WTC11 (cell line): ENCODE results near the gene LCLAT1. TPM values are rescaled to one million over a fixed set of nuclear protein-coding genes. Genes with fewer than 3 reads are reported as not detected.

ENCODE experiments used
- ATAC-seq: fragments of 200-7000 bp; cut with Tn5 transposase; 2 replicates; pipeline ENCODE4 v1.10.0; 2021; ENCODE audit warnings: mild to moderate bottlenecking, moderate library complexity
- CTCF ChIA-PET: fragments of 300-600 bp; sonication (Branson Sonifier 250); formaldehyde crosslinking; loops from one replicate; lab custom pipeline; 2021; ENCODE audit warnings: antibody characterized with exemption; lab: Charles Lee
- POLR2A ChIA-PET: fragments of 350-600 bp; sonication (Branson Sonifier 250); formaldehyde crosslinking; loops from one replicate; lab custom pipeline; 2021; ENCODE audit warnings: antibody characterized with exemption; lab: Charles Lee
- DNase-seq: peaks from one replicate; pipeline ENCODE4 v3.0.0; 2021; ENCODE audit warnings: low spot score
- H3K27ac Mint-ChIP-seq: 2 replicates; pipeline ENCODE4 v1.8.0; 2021; ENCODE audit warnings: mixed read lengths
- H3K27me3 Mint-ChIP-seq: 2 replicates; pipeline ENCODE4 v1.8.0; 2021; ENCODE audit warnings: low read depth, mild to moderate bottlenecking, moderate library complexity, mixed read lengths
- H3K36me3 Mint-ChIP-seq: 2 replicates; pipeline ENCODE4 v1.8.0; 2021; ENCODE audit warnings: mixed read lengths
- H3K4me1 Mint-ChIP-seq: 2 replicates; pipeline ENCODE4 v1.8.0; 2022; ENCODE audit warnings: mixed read lengths
- H3K4me3 Mint-ChIP-seq: 2 replicates; pipeline ENCODE4 v1.8.0; 2021; ENCODE audit warnings: mild to moderate bottlenecking, moderate library complexity, mixed read lengths
- H3K9me3 Mint-ChIP-seq: 2 replicates; pipeline ENCODE4 v1.8.0; 2021; ENCODE audit warnings: mixed read lengths
- ATF1 ChIP-seq: sonication (generic); formaldehyde crosslinking; IDR thresholded peaks from 2 replicates; pipeline ENCODE4 v1.8.1; 2023; ENCODE audit warnings: mild to moderate bottlenecking, moderate library complexity, missing genetic modification reagents
- ATF3 ChIP-seq: sonication (generic); formaldehyde crosslinking; conservative IDR thresholded peaks from 2 replicates; pipeline ENCODE4 v1.8.1; 2022; ENCODE audit warnings: mild to moderate bottlenecking, missing genetic modification reagents
- EMX1 ChIP-seq: fragments of 250-450 bp; sonication (Bioruptor Pico); IDR thresholded peaks from 2 replicates; pipeline ENCODE4 v1.8.0; 2021; ENCODE audit warnings: mild to moderate bottlenecking
- ETV6 ChIP-seq: sonication (generic); formaldehyde crosslinking; IDR thresholded peaks from 2 replicates; pipeline ENCODE4 v1.8.1; 2022; ENCODE audit warnings: mild to moderate bottlenecking, missing genetic modification reagents
- FOXK1 ChIP-seq: sonication (generic); formaldehyde crosslinking; IDR thresholded peaks from 2 replicates; pipeline ENCODE4 v1.8.0; 2022; ENCODE audit warnings: mild to moderate bottlenecking, moderate library complexity, missing genetic modification reagents
- FOXP1 ChIP-seq: sonication (generic); formaldehyde crosslinking; IDR thresholded peaks from 2 replicates; pipeline ENCODE4 v1.8.0; 2022; ENCODE audit warnings: missing genetic modification reagents, mild to moderate bottlenecking, moderate library complexity, borderline replicate concordance
- HMGXB4 ChIP-seq: sonication (generic); formaldehyde crosslinking; IDR thresholded peaks from 2 replicates; pipeline ENCODE4 v1.8.1; 2023; ENCODE audit warnings: mild to moderate bottlenecking, moderate library complexity, missing genetic modification reagents
- JAZF1 ChIP-seq: fragments of 250-450 bp; sonication (Bioruptor Pico); IDR thresholded peaks from 2 replicates; pipeline ENCODE4 v1.9.0; 2021; ENCODE audit warnings: moderate library complexity, mild to moderate bottlenecking, inconsistent platforms
- MLX ChIP-seq: sonication (generic); formaldehyde crosslinking; IDR thresholded peaks from 2 replicates; pipeline ENCODE4 v1.8.1; 2023; ENCODE audit warnings: mild to moderate bottlenecking, missing genetic modification reagents, moderate library complexity
- NR3C1 ChIP-seq: sonication (generic); formaldehyde crosslinking; conservative IDR thresholded peaks from 2 replicates; pipeline ENCODE4 v1.8.1; 2023; ENCODE audit warnings: low read depth, mild to moderate bottlenecking, missing genetic modification reagents
- PREB ChIP-seq: sonication (generic); formaldehyde crosslinking; IDR thresholded peaks from 2 replicates; pipeline ENCODE4 v1.8.1; 2022; ENCODE audit warnings: mild to moderate bottlenecking, missing genetic modification reagents, moderate library complexity, borderline replicate concordance
- STAT6 ChIP-seq: sonication (generic); formaldehyde crosslinking; conservative IDR thresholded peaks from 2 replicates; pipeline ENCODE4 v1.8.1; 2023; ENCODE audit warnings: mild to moderate bottlenecking, low read depth, missing genetic modification reagents, moderate library complexity
- ZBTB43 ChIP-seq: sonication (generic); formaldehyde crosslinking; IDR thresholded peaks from 2 replicates; pipeline ENCODE4 v1.8.1; 2023; ENCODE audit warnings: mild to moderate bottlenecking, missing genetic modification reagents
- ZNF219 ChIP-seq: sonication (generic); formaldehyde crosslinking; IDR thresholded peaks from 2 replicates; pipeline ENCODE4 v1.8.0; 2023; ENCODE audit warnings: missing genetic modification reagents, mild to moderate bottlenecking, borderline replicate concordance
- ZNF281 ChIP-seq: sonication (generic); formaldehyde crosslinking; IDR thresholded peaks from 2 replicates; pipeline ENCODE4 v1.8.0; 2023; ENCODE audit warnings: mild to moderate bottlenecking, missing genetic modification reagents
- total RNA-seq: library from RNA; stranded (reverse); gene quantifications from 3 replicates; pipeline ENCODE4 v1.2.3, GENCODE V29; 2021
- TF ChIP-seq, protein P1 (sequence below): sonication (generic); formaldehyde crosslinking; IDR thresholded peaks from 2 replicates; pipeline ENCODE4 v1.8.1; 2023; ENCODE audit warnings: mild to moderate bottlenecking, missing genetic modification reagents
- TF ChIP-seq, protein P2 (sequence below): sonication (generic); formaldehyde crosslinking; IDR thresholded peaks from 2 replicates; pipeline ENCODE4 v1.8.0; 2023; ENCODE audit warnings: missing genetic modification reagents

The LCLAT1 gene
- total RNA-seq, 1 experiment from 2014 or later = 22.3 TPM

GRCh38 chr2:30545875-30546274 lies 98.8 kb downstream of the LCLAT1 start:
- POLR2A ChIA-PET = no interaction called here
- 0 out of 2 replicates have a peak, but pooled peaks cover 6% of the 10 kb centered on the region for H3K4me1 Mint-ChIP-seq

More at GRCh38 chr2:30545875-30546274, 98.8 kb downstream of the LCLAT1 start:
- H3K27me3 Mint-ChIP-seq = no peaks in the 10 kb centered on the region
- DNase-seq (no peak), ATAC-seq (no peak)
- H3K4me3 Mint-ChIP-seq = no peak overlapping the region
- CTCF ChIA-PET = no interaction called here
- H3K27ac Mint-ChIP-seq = no peak overlapping the region
- TF ChIP-seq PREB (CRISPR knock-in tag) (no peak), ATF1 (CRISPR knock-in tag) (no peak), FOXP1 (CRISPR knock-in tag) (no peak), EMX1 (CRISPR knock-in tag) (no peak), FOXK1 (CRISPR knock-in tag) (no peak), ZNF281 (CRISPR knock-in tag) (no peak), NR3C1 (CRISPR knock-in tag) (no peak), STAT6 (CRISPR knock-in tag) (no peak), MLX (CRISPR knock-in tag) (no peak), ZBTB43 (CRISPR knock-in tag) (no peak), ZNF219 (CRISPR knock-in tag) (no peak), ATF3 (CRISPR knock-in tag) (no peak), JAZF1 (CRISPR knock-in tag) (no peak), ETV6 (CRISPR knock-in tag) (no peak), HMGXB4 (CRISPR knock-in tag) (no peak)
- TF ChIP-seq, protein P1, sequence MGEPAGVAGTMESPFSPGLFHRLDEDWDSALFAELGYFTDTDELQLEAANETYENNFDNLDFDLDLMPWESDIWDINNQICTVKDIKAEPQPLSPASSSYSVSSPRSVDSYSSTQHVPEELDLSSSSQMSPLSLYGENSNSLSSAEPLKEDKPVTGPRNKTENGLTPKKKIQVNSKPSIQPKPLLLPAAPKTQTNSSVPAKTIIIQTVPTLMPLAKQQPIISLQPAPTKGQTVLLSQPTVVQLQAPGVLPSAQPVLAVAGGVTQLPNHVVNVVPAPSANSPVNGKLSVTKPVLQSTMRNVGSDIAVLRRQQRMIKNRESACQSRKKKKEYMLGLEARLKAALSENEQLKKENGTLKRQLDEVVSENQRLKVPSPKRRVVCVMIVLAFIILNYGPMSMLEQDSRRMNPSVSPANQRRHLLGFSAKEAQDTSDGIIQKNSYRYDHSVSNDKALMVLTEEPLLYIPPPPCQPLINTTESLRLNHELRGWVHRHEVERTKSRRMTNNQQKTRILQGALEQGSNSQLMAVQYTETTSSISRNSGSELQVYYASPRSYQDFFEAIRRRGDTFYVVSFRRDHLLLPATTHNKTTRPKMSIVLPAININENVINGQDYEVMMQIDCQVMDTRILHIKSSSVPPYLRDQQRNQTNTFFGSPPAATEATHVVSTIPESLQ (CRISPR knock-in tag) = no peak
- TF ChIP-seq, protein P2, sequence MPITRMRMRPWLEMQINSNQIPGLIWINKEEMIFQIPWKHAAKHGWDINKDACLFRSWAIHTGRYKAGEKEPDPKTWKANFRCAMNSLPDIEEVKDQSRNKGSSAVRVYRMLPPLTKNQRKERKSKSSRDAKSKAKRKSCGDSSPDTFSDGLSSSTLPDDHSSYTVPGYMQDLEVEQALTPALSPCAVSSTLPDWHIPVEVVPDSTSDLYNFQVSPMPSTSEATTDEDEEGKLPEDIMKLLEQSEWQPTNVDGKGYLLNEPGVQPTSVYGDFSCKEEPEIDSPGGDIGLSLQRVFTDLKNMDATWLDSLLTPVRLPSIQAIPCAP (CRISPR knock-in tag) = no peak
- 0 out of 2 replicates have a peak, but pooled peaks cover 2% of the 10 kb centered on the region for H3K36me3 Mint-ChIP-seq
- H3K9me3 Mint-ChIP-seq = peaks cover 3% of the 10 kb centered on the region
